ENCODE results near the gene TP73. TPM values are rescaled to one million over a fixed set of nuclear protein-coding genes. Genes with fewer than 3 reads are reported as not detected.

Gene TP73
- total RNA-seq, 2 donors from 2014 or later: 5.1 to 15.1 TPM

- TF ChIP-seq, protein P1, sequence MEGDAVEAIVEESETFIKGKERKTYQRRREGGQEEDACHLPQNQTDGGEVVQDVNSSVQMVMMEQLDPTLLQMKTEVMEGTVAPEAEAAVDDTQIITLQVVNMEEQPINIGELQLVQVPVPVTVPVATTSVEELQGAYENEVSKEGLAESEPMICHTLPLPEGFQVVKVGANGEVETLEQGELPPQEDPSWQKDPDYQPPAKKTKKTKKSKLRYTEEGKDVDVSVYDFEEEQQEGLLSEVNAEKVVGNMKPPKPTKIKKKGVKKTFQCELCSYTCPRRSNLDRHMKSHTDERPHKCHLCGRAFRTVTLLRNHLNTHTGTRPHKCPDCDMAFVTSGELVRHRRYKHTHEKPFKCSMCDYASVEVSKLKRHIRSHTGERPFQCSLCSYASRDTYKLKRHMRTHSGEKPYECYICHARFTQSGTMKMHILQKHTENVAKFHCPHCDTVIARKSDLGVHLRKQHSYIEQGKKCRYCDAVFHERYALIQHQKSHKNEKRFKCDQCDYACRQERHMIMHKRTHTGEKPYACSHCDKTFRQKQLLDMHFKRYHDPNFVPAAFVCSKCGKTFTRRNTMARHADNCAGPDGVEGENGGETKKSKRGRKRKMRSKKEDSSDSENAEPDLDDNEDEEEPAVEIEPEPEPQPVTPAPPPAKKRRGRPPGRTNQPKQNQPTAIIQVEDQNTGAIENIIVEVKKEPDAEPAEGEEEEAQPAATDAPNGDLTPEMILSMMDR (IDR thresholded peaks at IDR 0.05): no peak
- TF ChIP-seq POLR2A (IDR thresholded peaks at IDR 0.05) (no peak), POLR2AphosphoS5 (IDR thresholded peaks at IDR 0.05) (no peak)
- no peak overlapping the region for H3K27ac ChIP-seq
- no peak for DNase-seq (ENCODE audit: low spot score)
- 74% methylated on average over 29 of the region's 29 CpGs for WGBS
- intact Hi-C loops (cut with DNase I): no loop called here
- H3K27me3 ChIP-seq (replicated peaks; ENCODE audit: insufficient read depth): no peaks in the 10 kb centered on the region
- no peak overlapping the region for H3K4me3 ChIP-seq
- no peaks in the 10 kb centered on the region for H3K36me3 ChIP-seq
- H3K9me3 ChIP-seq: no peaks in the 10 kb centered on the region
- H3K4me1 ChIP-seq (replicated peaks): no peaks in the 10 kb centered on the region
Observed at GRCh38 chr1:3671371-3672180, 19.3 kb downstream of the TP73 start.

- H3K27ac ChIP-seq: no peak overlapping the region
- H3K4me3 ChIP-seq: no peak overlapping the region
- DNase-seq (ENCODE audit: low spot score): no peak
- WGBS: 89% methylated on average over 21 of the region's 21 CpGs
- intact Hi-C loops (cut with DNase I): no loop called here
- no peaks in the 10 kb centered on the region for H3K9me3 ChIP-seq
- H3K4me1 ChIP-seq (replicated peaks): no peaks in the 10 kb centered on the region
- TF ChIP-seq POLR2A (IDR thresholded peaks at IDR 0.05): no peak
- TF ChIP-seq, protein P1 (IDR thresholded peaks at IDR 0.05): no peak
- TF ChIP-seq POLR2AphosphoS5 (IDR thresholded peaks at IDR 0.05): no peak
- no peaks in the 10 kb centered on the region for H3K36me3 ChIP-seq
- H3K27me3 ChIP-seq (replicated peaks; ENCODE audit: insufficient read depth): no peaks in the 10 kb centered on the region
Observed at GRCh38 chr1:3672231-3672970, 20.1 kb downstream of the TP73 start.

DNA sequence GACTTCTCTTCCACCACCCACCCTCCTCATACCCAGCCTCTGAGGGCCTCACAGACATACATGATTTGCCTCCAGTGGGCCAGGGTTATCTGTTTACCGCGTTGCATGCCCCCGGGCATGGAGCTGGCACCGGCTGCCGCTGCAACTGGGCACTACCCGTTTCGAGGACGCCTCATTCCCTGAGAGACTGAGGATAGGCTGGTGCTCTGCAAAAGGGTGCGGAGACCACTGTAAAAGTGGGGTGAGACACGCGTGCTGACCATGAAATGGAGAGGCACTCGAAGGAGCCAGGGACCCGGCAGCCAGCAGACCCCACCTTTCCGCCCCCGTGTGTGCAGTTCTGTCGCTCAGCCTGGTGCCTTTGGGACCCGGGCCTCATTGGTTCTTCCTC is 20.6 kb downstream of the TP73 start:
- no peaks in the 10 kb centered on the region for H3K9me3 ChIP-seq
- intact Hi-C loops (cut with DNase I): no loop called here
- H3K27me3 ChIP-seq (replicated peaks; ENCODE audit: insufficient read depth): no peaks in the 10 kb centered on the region
- WGBS: 84% methylated on average over 17 of the region's 17 CpGs
- H3K4me3 ChIP-seq: no peak overlapping the region
- TF ChIP-seq POLR2A (IDR thresholded peaks at IDR 0.05) (no peak), POLR2AphosphoS5 (IDR thresholded peaks at IDR 0.05) (no peak)
- TF ChIP-seq, protein P1 (IDR thresholded peaks at IDR 0.05): no peak
- no peaks in the 10 kb centered on the region for H3K36me3 ChIP-seq
- H3K4me1 ChIP-seq (replicated peaks): no peaks in the 10 kb centered on the region
- no peak for DNase-seq (ENCODE audit: low spot score)
- no peak overlapping the region for H3K27ac ChIP-seq

DNA sequence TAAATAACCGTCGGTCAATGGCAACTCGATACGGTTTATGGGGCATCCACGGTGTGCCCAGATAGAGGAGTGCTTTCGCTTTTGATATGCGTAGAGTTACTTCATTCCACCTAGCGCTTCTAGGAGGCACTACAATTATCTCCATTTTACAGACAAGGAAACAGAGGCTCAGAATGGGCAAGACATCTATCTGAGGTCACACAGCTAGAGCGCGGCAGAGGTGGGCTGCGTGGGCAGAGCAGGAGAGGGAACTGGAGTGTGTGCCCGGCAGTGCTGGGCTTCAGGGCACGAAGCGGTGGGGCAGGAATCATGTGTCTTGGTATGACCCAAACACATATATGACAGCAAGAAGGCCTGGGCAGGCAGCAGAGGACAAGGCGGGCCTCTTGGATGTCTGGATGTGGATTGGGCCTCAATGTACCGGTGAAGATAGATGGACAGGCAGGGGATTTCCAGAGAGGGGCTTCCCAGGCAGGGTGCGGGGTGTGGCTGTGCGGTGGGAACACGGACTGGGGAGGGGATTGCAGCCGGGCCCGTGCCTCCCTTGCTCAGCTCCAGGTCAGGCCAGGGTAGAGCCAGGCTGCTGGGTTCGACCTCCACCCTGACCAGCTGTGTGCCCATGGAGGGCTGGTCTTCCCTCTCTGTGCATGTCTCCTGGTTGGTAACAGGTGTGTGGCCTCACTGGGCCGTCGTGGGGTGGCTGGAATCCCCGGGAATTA is 21.2 kb downstream of the TP73 start:
- Histone ChIP-seq H3K36me3 (no peaks in the 10 kb centered on the region), H3K27me3 (replicated peaks; ENCODE audit: insufficient read depth) (no peaks in the 10 kb centered on the region), H3K4me1 (replicated peaks) (no peaks in the 10 kb centered on the region), H3K27ac (no peak overlapping the region), H3K9me3 (no peaks in the 10 kb centered on the region), H3K4me3 (no peak overlapping the region)
- 84% methylated on average over 25 of the region's 25 CpGs for WGBS
- TF ChIP-seq, protein P1 (IDR thresholded peaks at IDR 0.05): no peak
- TF ChIP-seq POLR2AphosphoS5 (IDR thresholded peaks at IDR 0.05): no peak
- no peak for TF ChIP-seq POLR2A (IDR thresholded peaks at IDR 0.05)
- no peak for DNase-seq (ENCODE audit: low spot score)
- intact Hi-C loops (cut with DNase I): no loop called here
